NT2/D1 (cell line): ENCODE results near the gene TEC.

Experiments used
- SUZ12 ChIP-seq: IDR thresholded peaks from 2 replicates; pipeline ENCODE4 v1.6.1; 2011; ENCODE audit not compliant: insufficient read length, insufficient read depth; ENCODE audit errors: extremely low read depth
- ZNF274 ChIP-seq: IDR thresholded peaks from 2 replicates; pipeline ENCODE4 v1.6.1; 2011; ENCODE audit warnings: mild to moderate bottlenecking, low read depth, low read length

DNA sequence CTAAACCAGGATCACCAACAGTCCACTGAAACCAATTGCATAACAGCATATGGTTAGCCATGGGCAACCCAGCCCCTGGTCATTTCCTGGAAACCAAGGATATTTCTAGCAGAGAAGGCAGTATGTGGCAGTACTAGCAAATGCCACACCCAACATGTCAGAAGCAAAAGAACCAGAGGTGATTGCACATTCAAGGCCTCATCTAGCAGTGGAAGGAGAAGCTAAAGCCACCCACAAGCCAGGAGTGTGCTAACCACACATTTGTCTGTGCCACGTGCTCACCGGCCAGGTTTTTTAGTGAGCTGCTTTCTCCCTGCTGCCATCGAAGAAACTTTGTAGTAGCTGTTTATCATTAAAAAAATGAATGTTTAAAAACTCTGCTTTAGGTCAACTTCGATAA lies 42.0 kb downstream of the TEC start:
- TF ChIP-seq SUZ12 = no peak
- TF ChIP-seq ZNF274 = no peak
